Left lobe of liver (tissue), 2 donors: ENCODE measurements around the gene PLPPR1. TPM values are rescaled to one million over a fixed set of nuclear protein-coding genes. Genes with fewer than 3 reads are reported as not detected.

Experiments
- ATAC-seq: fragments of 200-7000 bp; cut with Tn5 transposase; one replicate; pipeline ENCODE4 v1.9.1; 2020; ENCODE audit warnings: mild to moderate bottlenecking, moderate library complexity
- DNase-seq: peaks from one replicate; pipeline ENCODE4 v3.0.0-alpha.2; 2020; ENCODE audit warnings: low spot score
- total RNA-seq: library from RNA; stranded (reverse); gene quantifications from one replicate; pipeline ENCODE4 v1.2.1, GENCODE V29; 2021
- donor health status: DM: no; HTN: no; CAD: no; lungs with moderate emphysema.
- donor health status: DM: no; HTN: yes; CAD: no.

The PLPPR1 gene
- total RNA-seq, 1 donor from 2014 or later = 1.2 TPM

DNA sequence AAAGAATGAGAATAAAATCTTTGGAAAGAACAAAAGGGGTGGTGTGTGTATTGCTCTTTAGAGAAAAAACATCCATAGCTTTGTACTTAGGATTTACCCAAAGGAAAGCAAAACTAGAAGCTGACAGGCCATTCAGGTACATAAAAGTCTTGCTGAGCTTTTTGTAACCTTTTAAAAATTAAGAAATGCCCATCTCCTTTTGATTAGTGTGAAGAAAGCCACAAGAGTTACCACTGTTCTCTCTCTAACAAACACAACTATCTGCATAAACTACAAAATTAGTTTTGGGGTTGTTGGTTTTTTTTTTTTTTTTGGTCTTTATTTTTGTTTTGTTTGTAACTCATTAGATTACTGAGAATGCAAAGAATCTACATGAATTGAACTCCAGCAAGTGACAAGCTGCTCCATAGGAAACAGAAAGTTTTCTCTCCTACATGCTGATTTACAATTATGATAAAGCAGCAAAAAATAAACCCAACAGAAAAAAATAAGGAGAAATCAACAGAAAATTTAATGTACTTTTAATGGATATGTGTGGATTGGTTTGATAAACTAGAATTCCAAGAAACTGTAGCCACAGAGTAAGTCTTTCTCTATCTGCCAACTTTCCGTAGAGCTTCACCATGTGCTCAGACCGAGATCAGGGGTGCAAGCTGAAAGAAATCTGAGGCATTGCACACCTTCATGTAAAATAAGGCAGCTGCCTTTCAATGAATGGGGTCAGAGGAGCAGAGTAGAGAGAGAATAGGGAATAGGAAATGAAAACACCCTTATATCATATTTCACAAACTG lies 344.0 kb downstream of the PLPPR1 start:
- DNase-seq (no peak), ATAC-seq (no peak)
